SK-N-MC (cell line): Measurements from ENCODE around the gene CPZ.

Experiments used
- EZH2 ChIP-seq: fragments of 200-600 bp; sonication (generic); IDR thresholded peaks from one replicate; pipeline ENCODE4 v1.6.1; 2017; ENCODE audit warnings: antibody characterized with exemption
- FOXP2 ChIP-seq: optimal IDR thresholded peaks from 2 replicates; pipeline ENCODE3; 2011; ENCODE audit warnings: mild to moderate bottlenecking, moderate library complexity; ENCODE audit not compliant: insufficient read depth; ENCODE audit errors: extremely low read length, control extremely low read depth
- POLR2AphosphoS5 ChIP-seq: IDR thresholded peaks from 2 replicates; pipeline ENCODE4 v1.6.1; 2012; ENCODE audit warnings: mild to moderate bottlenecking, low read depth, low read length, borderline replicate concordance

- TF ChIP-seq POLR2AphosphoS5 (no peak), EZH2 (no peak), FOXP2 (no peak)
These were observed 19.3 kb upstream of the CPZ start for GRCh38 chr4:8573266-8573665.
